Caco-2 (cell line): Measurements from ENCODE around the gene ADGRL1. TPM values are rescaled to one million over a fixed set of nuclear protein-coding genes. Genes with fewer than 3 reads are reported as not detected.

Experiments used
- BruUV-seq: library from RNA; stranded (reverse); fragments of 400-500 nt; replicated peaks from 2 replicates; lab custom pipeline; 2021; lab: Mats Ljungman, UMichigan
- CTCF ChIA-PET: fragments of 300-600 bp; sonication (Branson Sonifier 250); formaldehyde crosslinking; loops from one replicate; lab custom pipeline; 2022; ENCODE audit warnings: antibody characterized with exemption; lab: Charles Lee
- POLR2A ChIA-PET: fragments of 300-600 bp; sonication (Branson Sonifier 250); formaldehyde crosslinking; loops from one replicate; lab custom pipeline; 2022; ENCODE audit warnings: antibody characterized with exemption; lab: Charles Lee
- DNase-seq, 2 experiments: peaks; one replicate each; pipeline versions ENCODE4 v3.0.0 to v3.0.0-alpha.2; 2020 to 2022
- H3K27me3 ChIP-seq: replicated peaks from 2 replicates; pipeline ENCODE4 v1.6.0; 2011; ENCODE audit warnings: low read length; ENCODE audit not compliant: control insufficient read depth, insufficient read depth
- H3K36me3 ChIP-seq: 2 replicates; pipeline ENCODE4 v1.5.1; 2011; ENCODE audit warnings: low read length; ENCODE audit not compliant: control insufficient read depth, insufficient read depth
- H3K4me1 ChIP-seq: fragments of 250-450 bp; sonication (Bioruptor Pico); 2 replicates; pipeline ENCODE4 v1.5.1; 2020; ENCODE audit warnings: mild to moderate bottlenecking
- H3K4me3 ChIP-seq: 2 replicates; pipeline ENCODE4 v1.5.1; 2011; ENCODE audit warnings: low read depth, mild to moderate bottlenecking, control low read depth, low read length
- H3K9me3 ChIP-seq: fragments of 250-450 bp; sonication (Bioruptor Pico); 2 replicates; pipeline ENCODE4 v1.5.1; 2020; ENCODE audit warnings: mild to moderate bottlenecking, moderate library complexity
- H3K27ac Mint-ChIP-seq: one replicate; pipeline ENCODE4 v1.8.0; 2022; ENCODE audit warnings: mixed read lengths; ENCODE audit not compliant: unreplicated experiment
- H3K27me3 Mint-ChIP-seq: one replicate; pipeline ENCODE4 v1.8.0; 2022; ENCODE audit warnings: mixed read lengths; ENCODE audit not compliant: insufficient read depth, unreplicated experiment
- H3K36me3 Mint-ChIP-seq: one replicate; pipeline ENCODE4 v1.8.0; 2022; ENCODE audit warnings: mild to moderate bottlenecking, mixed read lengths; ENCODE audit not compliant: insufficient read depth, unreplicated experiment
- H3K4me1 Mint-ChIP-seq: one replicate; pipeline ENCODE4 v1.8.0; 2022; ENCODE audit warnings: low read depth, mixed read lengths; ENCODE audit not compliant: unreplicated experiment
- H3K4me3 Mint-ChIP-seq: one replicate; pipeline ENCODE4 v1.8.0; 2022; ENCODE audit warnings: mild to moderate bottlenecking, moderate library complexity, mixed read lengths; ENCODE audit not compliant: unreplicated experiment
- H3K9me3 Mint-ChIP-seq: one replicate; pipeline ENCODE4 v1.8.0; 2022; ENCODE audit warnings: mixed read lengths; ENCODE audit not compliant: unreplicated experiment
- intact Hi-C: fragments of 100-400 bp; cut with micrococcal nuclease; formaldehyde crosslinking; loops from one replicate; pipeline ENCODE4 v1.10.0; 2022; ENCODE audit not compliant: unreplicated experiment
- total RNA-seq: library from RNA; stranded (reverse); gene quantifications from 2 replicates; pipeline ENCODE4 v1.2.3, GENCODE V29; 2022
- TF ChIP-seq, protein P1 (sequence below), 2 experiments: fragments of 200-600 bp in 1 of 2; IDR thresholded peaks; 1 replicate in 1 of 2; 2 replicates in 1 of 2; pipeline versions ENCODE4 v1.5.1 to v1.8.0; 2011 to 2022; ENCODE audit warnings: antibody characterized with exemption in 1 of 2, control low read depth in 1 of 2, inconsistent platforms in 1 of 2, low read depth in 1 of 2, low read length in 1 of 2, mild to moderate bottlenecking in 1 of 2, moderate library complexity in 1 of 2; ENCODE audit not compliant: insufficient read depth in 1 of 2, severe bottlenecking in 1 of 2, unreplicated experiment in 1 of 2

ADGRL1 gene
- total RNA-seq, 1 experiment from 2014 or later, result 17.6 TPM

DNA sequence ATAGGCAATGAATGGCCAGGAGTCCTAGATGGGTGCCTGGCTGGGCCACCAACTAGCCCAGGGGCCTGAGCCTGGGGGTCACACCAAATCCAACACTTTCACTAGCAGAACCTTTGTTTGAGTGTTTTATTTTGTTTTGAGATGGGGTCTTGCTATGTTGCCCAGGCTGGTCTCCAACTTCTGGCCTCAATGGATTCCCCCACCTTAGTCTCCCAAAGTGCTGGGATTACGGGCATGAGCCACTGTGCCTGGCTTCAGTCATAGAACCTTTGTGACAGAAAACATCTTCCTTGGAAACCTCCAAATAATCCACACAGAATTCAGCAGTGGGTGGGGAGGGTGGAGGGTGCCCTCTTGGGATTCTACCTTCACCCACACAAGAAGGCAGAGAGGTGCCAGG lies 94.5 kb downstream of the ADGRL1 start:
- TF ChIP-seq, protein P1, sequence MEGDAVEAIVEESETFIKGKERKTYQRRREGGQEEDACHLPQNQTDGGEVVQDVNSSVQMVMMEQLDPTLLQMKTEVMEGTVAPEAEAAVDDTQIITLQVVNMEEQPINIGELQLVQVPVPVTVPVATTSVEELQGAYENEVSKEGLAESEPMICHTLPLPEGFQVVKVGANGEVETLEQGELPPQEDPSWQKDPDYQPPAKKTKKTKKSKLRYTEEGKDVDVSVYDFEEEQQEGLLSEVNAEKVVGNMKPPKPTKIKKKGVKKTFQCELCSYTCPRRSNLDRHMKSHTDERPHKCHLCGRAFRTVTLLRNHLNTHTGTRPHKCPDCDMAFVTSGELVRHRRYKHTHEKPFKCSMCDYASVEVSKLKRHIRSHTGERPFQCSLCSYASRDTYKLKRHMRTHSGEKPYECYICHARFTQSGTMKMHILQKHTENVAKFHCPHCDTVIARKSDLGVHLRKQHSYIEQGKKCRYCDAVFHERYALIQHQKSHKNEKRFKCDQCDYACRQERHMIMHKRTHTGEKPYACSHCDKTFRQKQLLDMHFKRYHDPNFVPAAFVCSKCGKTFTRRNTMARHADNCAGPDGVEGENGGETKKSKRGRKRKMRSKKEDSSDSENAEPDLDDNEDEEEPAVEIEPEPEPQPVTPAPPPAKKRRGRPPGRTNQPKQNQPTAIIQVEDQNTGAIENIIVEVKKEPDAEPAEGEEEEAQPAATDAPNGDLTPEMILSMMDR (IDR thresholded peaks at IDR 0.05; ENCODE audit: insufficient read depth in 1 of 2, low read depth in 1 of 2, low read length in 1 of 2, severe bottlenecking in 1 of 2, unreplicated experiment in 1 of 2), result no peak
- H3K4me3 Mint-ChIP-seq, result no peak overlapping the region
- H3K9me3 Mint-ChIP-seq, result no peaks in the 10 kb centered on the region
- no peaks in the 10 kb centered on the region for H3K4me1 ChIP-seq
- no peak overlapping the region for H3K27ac Mint-ChIP-seq
- CTCF ChIA-PET, result no interaction called here
- no TSS peak for BruUV-seq
- intact Hi-C loops, result no loop called here
- no peaks in the 10 kb centered on the region for H3K4me1 Mint-ChIP-seq
- DNase-seq, result no peak
- no peaks in the 10 kb centered on the region for H3K36me3 ChIP-seq
- no peaks in the 10 kb centered on the region for H3K9me3 ChIP-seq
- POLR2A ChIA-PET, result interaction anchor here (0.6 kb wide), 2 partner anchors 31 kb away, joined by 4 to 5 read pairs; no protein-coding TSS in a partner anchor
- H3K27me3 Mint-ChIP-seq, result no peaks in the 10 kb centered on the region
- no peaks in the 10 kb centered on the region for H3K27me3 ChIP-seq
- no peaks in the 10 kb centered on the region for H3K36me3 Mint-ChIP-seq
- no peak overlapping the region for H3K4me3 ChIP-seq

DNA sequence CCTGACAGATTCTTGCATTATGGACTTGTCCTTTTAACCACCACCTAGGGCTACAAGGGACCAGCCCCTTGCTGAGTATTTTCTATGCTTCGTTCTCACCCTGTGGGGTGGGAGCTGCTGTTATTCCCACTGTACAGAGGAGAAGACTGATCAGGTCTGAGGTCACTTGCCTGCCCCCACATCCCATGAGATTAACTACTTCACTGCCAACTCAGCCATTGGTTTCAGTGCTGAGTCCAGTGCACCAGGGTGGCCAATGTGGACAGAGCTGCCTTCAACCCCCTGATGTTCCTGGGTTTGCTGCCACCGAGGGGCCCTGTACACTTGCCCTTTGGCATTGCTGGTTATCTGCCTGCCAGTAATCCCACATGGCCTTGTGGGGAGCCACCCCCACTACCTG lies 95.3 kb downstream of the ADGRL1 start:
- H3K4me1 Mint-ChIP-seq, result no peaks in the 10 kb centered on the region
- H3K4me3 ChIP-seq, result no peak overlapping the region
- H3K4me3 Mint-ChIP-seq, result no peak overlapping the region
- no peaks in the 10 kb centered on the region for H3K36me3 ChIP-seq
- H3K27me3 ChIP-seq, result no peaks in the 10 kb centered on the region
- H3K27me3 Mint-ChIP-seq, result no peaks in the 10 kb centered on the region
- H3K27ac Mint-ChIP-seq, result no peak overlapping the region
- ChIA-PET POLR2A (interaction anchor here (0.6 kb wide), 1 partner anchor 30 kb away, joined by 4 read pairs; no protein-coding TSS in a partner anchor), CTCF (no interaction called here)
- no TSS peak for BruUV-seq
- no peaks in the 10 kb centered on the region for H3K9me3 Mint-ChIP-seq
- TF ChIP-seq, protein P1 (IDR thresholded peaks at IDR 0.05; ENCODE audit: insufficient read depth in 1 of 2, low read depth in 1 of 2, low read length in 1 of 2, severe bottlenecking in 1 of 2, unreplicated experiment in 1 of 2), result no peak
- intact Hi-C loops, result no loop called here
- no peak for DNase-seq
- no peaks in the 10 kb centered on the region for H3K4me1 ChIP-seq
- H3K9me3 ChIP-seq, result no peaks in the 10 kb centered on the region
- no peaks in the 10 kb centered on the region for H3K36me3 Mint-ChIP-seq

DNA sequence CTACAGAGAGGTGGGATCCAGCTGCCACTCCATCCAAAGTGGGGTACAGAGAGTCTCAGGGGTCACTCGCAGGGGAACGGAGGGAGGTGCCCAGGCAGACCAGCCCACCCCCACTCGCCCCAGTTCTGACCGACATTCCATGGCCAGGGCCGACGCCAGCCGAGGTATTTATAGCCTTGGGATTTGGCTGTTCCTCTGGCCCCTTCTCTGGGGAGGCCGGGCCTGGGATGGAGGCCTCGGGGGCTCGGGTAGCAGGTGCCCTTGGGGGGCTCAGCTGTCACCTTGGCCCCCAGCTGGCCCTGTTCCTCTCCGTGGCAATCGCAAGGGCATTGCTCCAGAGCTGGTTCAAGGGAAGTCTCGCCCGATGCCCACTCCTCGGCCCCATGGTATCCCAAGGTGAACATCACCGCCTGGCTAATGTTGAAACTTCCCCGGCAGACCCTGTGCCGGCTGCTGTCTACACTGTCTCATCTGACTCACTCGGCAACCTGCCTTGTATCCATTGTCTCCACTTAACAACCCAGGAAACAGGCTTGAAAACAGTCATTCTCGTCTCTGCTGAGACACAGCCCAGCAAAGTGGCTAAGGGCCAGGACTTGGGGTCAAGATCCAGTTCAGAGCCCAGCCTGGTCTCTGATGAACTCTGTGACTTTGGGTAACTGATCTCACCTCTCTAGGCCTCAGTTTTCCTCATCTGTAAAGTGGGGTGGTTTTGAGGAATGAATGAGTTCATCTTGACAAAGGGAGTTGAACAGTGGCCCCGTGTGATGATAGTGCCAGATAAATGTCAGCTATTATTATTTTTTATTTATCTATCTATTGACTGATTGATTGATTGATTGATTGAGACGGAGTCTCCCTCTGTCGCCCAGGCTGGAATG lies 98.1 kb downstream of the ADGRL1 start:
- no peak overlapping the region for H3K4me3 Mint-ChIP-seq
- BruUV-seq, result no TSS peak
- ChIA-PET POLR2A (no interaction called here), CTCF (no interaction called here)
- Histone ChIP-seq H3K9me3 (no peaks in the 10 kb centered on the region), H3K4me1 (no peaks in the 10 kb centered on the region), H3K4me3 (no peak overlapping the region), H3K27me3 (no peaks in the 10 kb centered on the region), H3K36me3 (no peaks in the 10 kb centered on the region)
- intact Hi-C loops, result no loop called here
- H3K9me3 Mint-ChIP-seq, result no peaks in the 10 kb centered on the region
- DNase-seq, result no peak
- no peaks in the 10 kb centered on the region for H3K36me3 Mint-ChIP-seq
- H3K27me3 Mint-ChIP-seq, result no peaks in the 10 kb centered on the region
- TF ChIP-seq, protein P1 (IDR thresholded peaks at IDR 0.05; ENCODE audit: insufficient read depth in 1 of 2, low read depth in 1 of 2, low read length in 1 of 2, severe bottlenecking in 1 of 2, unreplicated experiment in 1 of 2), result no peak
- H3K4me1 Mint-ChIP-seq, result no peaks in the 10 kb centered on the region
- no peak overlapping the region for H3K27ac Mint-ChIP-seq
